Parathyroid adenoma (tissue), 2 donors: ENCODE results near the gene ASL.

Experiments
- H2AFZ ChIP-seq: fragments of 300-600 bp; sonication (generic); one replicate; pipeline ENCODE4 v1.7.0; 2017; ENCODE audit warnings: antibody characterized with exemption, mild to moderate bottlenecking
- H3K27ac ChIP-seq: fragments of 300-600 bp; sonication (generic); one replicate; pipeline ENCODE4 v1.7.0; 2017
- H3K27me3 ChIP-seq: fragments of 300-600 bp; sonication (generic); one replicate; pipeline ENCODE4 v1.7.0; 2017; ENCODE audit warnings: low read length; ENCODE audit not compliant: control insufficient read depth, insufficient read depth
- H3K36me3 ChIP-seq: fragments of 300-600 bp; sonication (generic); one replicate; pipeline ENCODE4 v1.7.0; 2017; ENCODE audit warnings: low read length; ENCODE audit not compliant: control insufficient read depth, insufficient read depth
- H3K4me1 ChIP-seq: fragments of 300-600 bp; sonication (generic); one replicate; pipeline ENCODE4 v1.7.0; 2017; ENCODE audit warnings: control low read depth
- H3K4me2 ChIP-seq: fragments of 300-600 bp; sonication (generic); one replicate; pipeline ENCODE4 v1.7.0; 2017; ENCODE audit warnings: low read length
- H3K4me3 ChIP-seq: fragments of 300-600 bp; sonication (generic); one replicate; pipeline ENCODE4 v1.7.0; 2017; ENCODE audit warnings: low read depth, low read length
- H3K79me2 ChIP-seq: fragments of 300-600 bp; sonication (generic); one replicate; pipeline ENCODE4 v1.7.0; 2017; ENCODE audit warnings: control low read depth
- H3K9ac ChIP-seq: fragments of 300-600 bp; sonication (generic); one replicate; pipeline ENCODE4 v1.7.0; 2017; ENCODE audit warnings: mild to moderate bottlenecking
- H3K9me3 ChIP-seq: fragments of 300-600 bp; sonication (generic); one replicate; pipeline ENCODE4 v1.7.0; 2017; ENCODE audit warnings: low read length; ENCODE audit not compliant: control insufficient read depth
- CTCF ChIP-seq: fragments of 300-600 bp; sonication (generic); IDR thresholded peaks from one replicate; pipeline ENCODE4 v1.7.0; 2017; ENCODE audit warnings: antibody characterized with exemption, mild to moderate bottlenecking
- donor health status: primary hyperparathyroidism.

Gene ASL

DNA sequence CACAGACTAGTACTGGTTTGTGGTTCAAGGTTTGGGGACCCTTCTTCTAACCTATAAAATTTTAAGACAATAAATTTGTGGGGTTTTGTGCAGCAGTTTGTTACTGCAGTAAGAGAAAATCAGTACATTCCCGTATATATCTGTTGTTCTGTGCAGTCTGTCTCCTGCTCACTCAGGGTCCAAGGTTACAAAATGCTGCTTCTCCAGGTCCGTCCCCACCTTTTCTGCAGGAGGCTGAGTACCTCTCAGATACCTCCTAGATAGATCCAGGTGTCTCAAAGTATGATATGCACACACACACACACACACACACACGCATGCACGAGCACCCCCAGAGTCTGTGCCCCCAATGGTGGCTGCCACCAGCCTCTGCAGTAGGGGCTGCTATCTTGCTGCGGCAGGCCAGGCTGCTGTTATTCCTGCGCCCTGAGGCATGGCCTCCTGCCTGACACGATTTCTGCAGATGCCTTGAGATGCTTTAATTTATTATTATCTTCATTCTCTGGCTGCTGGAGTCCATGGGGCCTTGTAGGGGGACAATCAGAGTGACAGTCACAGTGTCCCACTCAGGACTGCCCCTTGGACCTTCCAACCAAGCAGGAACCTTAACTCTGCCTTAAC, 25.2 kb upstream of the ASL start:
- no peak overlapping the region for H2AFZ ChIP-seq
- H3K79me2 ChIP-seq: no peaks in the 10 kb centered on the region
- H3K27me3 ChIP-seq: no peaks in the 10 kb centered on the region
- H3K4me3 ChIP-seq: no peak overlapping the region
- H3K9me3 ChIP-seq: no peaks in the 10 kb centered on the region
- H3K4me1 ChIP-seq: no peaks in the 10 kb centered on the region
- H3K36me3 ChIP-seq: no peaks in the 10 kb centered on the region
- no peak overlapping the region for H3K4me2 ChIP-seq
- no peak overlapping the region for H3K9ac ChIP-seq
- H3K27ac ChIP-seq: no peak overlapping the region
- no peak for TF ChIP-seq CTCF

DNA sequence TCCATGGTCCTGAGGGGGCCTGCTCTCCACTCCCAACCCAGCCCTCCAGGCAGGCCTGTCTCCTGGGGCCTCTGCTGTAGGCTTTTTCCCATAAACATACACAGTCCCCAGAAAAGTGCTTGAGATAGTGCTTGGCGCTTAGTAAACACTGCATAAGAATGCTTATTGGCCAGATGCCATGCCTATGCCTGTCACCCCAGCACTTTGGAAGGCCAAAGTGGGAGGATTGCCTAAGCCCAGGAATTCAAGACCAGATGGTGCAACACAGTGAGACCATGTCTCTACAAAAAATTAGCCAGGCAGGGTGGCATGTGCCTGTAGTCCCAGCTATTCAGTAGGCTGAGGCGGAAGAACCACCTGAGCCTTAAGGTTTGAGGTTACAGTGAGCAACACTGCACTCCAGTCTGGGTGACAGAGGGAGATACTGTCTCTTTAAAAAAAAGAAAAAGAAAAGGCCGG, 24.6 kb upstream of the ASL start:
- H3K4me1 ChIP-seq: no peaks in the 10 kb centered on the region
- no peak for TF ChIP-seq CTCF
- H3K27me3 ChIP-seq: no peaks in the 10 kb centered on the region
- no peak overlapping the region for H3K4me2 ChIP-seq
- no peaks in the 10 kb centered on the region for H3K79me2 ChIP-seq
- no peak overlapping the region for H3K9ac ChIP-seq
- H3K27ac ChIP-seq: no peak overlapping the region
- no peak overlapping the region for H2AFZ ChIP-seq
- no peaks in the 10 kb centered on the region for H3K9me3 ChIP-seq
- no peak overlapping the region for H3K4me3 ChIP-seq
- no peaks in the 10 kb centered on the region for H3K36me3 ChIP-seq

DNA sequence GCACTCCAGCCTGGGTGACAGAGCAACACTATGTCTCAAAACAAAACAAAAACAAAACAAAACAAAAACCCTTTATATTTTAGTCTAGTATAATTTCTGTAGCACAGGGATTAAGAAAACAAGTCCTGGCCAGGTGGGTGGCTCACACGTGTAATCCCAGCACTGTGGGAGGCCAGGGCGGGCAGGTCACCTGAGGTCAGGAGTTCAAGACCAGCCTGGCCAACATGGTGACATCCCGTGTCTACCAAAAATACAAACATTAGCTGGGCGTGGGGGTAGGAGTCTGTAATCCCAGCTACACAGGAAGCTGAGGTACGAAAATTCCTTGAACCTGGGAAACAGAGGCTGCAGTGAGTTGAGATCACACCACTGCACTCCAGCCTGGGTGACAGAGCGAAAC, 23.2 kb upstream of the ASL start:
- Histone ChIP-seq H3K4me2 (no peak overlapping the region), H3K4me1 (no peaks in the 10 kb centered on the region), H2AFZ (no peak overlapping the region), H3K9ac (no peak overlapping the region), H3K27me3 (no peaks in the 10 kb centered on the region), H3K79me2 (no peaks in the 10 kb centered on the region), H3K36me3 (no peaks in the 10 kb centered on the region), H3K4me3 (no peak overlapping the region), H3K9me3 (no peaks in the 10 kb centered on the region), H3K27ac (no peak overlapping the region)
- no peak for TF ChIP-seq CTCF

- H3K9ac ChIP-seq: no peak overlapping the region
- no peak overlapping the region for H3K4me2 ChIP-seq
- no peaks in the 10 kb centered on the region for H3K27me3 ChIP-seq
- no peak overlapping the region for H2AFZ ChIP-seq
- no peak overlapping the region for H3K27ac ChIP-seq
- H3K79me2 ChIP-seq: no peaks in the 10 kb centered on the region
- TF ChIP-seq CTCF: no peak
- no peaks in the 10 kb centered on the region for H3K36me3 ChIP-seq
- no peak overlapping the region for H3K4me3 ChIP-seq
- H3K9me3 ChIP-seq: no peaks in the 10 kb centered on the region
- no peaks in the 10 kb centered on the region for H3K4me1 ChIP-seq
Measured at GRCh38 chr7:66054063-66054462, 21.6 kb upstream of the ASL start.

DNA sequence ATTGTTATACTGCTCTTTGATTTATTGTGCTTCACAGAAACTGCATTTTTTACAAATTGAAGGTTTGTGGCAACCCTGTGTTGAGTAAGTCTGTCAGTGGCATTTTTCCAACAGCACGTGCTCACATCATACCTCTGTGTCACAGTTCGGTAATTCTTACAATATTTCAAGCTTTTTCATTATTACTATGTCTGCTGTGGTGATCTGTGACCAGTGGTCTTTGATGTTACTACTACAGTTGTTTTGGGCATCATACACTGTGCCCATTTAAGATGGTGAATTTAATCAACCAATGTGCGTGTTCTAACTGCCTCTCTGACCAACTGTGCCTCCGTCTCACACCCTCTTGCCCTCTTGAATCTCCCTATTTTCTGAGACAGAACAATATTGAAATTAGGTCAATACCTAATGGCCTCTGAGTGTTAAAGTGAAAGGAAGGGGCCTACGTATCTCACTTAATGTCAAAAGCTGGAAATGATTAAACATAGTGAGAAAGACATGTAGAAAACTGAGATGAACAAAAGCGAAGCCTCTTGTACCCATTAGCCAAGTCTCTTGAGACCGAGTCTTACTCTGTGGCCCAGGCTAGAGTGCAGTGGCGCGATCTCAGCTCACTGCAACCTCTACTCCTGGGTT, 20.2 kb upstream of the ASL start:
- H3K79me2 ChIP-seq: no peaks in the 10 kb centered on the region
- no peak overlapping the region for H3K9ac ChIP-seq
- no peaks in the 10 kb centered on the region for H3K4me1 ChIP-seq
- TF ChIP-seq CTCF: no peak
- H3K4me3 ChIP-seq: no peak overlapping the region
- H3K36me3 ChIP-seq: no peaks in the 10 kb centered on the region
- no peaks in the 10 kb centered on the region for H3K27me3 ChIP-seq
- no peaks in the 10 kb centered on the region for H3K9me3 ChIP-seq
- no peak overlapping the region for H2AFZ ChIP-seq
- no peak overlapping the region for H3K27ac ChIP-seq
- no peak overlapping the region for H3K4me2 ChIP-seq
